Stimulated activated CD8-positive, alpha-beta memory T cell treated with anti-CD3 and anti-CD28 coated beads, Interleukin-12 subunit alpha, Interleukin-12 subunit beta, amount 100 ng/mL, for 24 hours (primary cell): ENCODE measurements around the gene UGT2B28.
"Not testable (repeated sequence)": the region's sequence is repeated elsewhere in the genome, so short reads cannot be mapped to it uniquely, and the experiment has no call there.

Source experiments
- DNase-seq: peaks from one replicate; pipeline ENCODE4 v3.0.0-alpha.2; 2020; ENCODE audit errors: extremely low read depth

UGT2B28 gene

GRCh38 chr4:69343558-69344420 is 63.5 kb downstream of the UGT2B28 start:
- DNase-seq = not testable (repeated sequence)
